HEK293 (cell line): ENCODE measurements around the gene HGFAC.

Experiments used
- CTCF ChIA-PET: fragments of 350-600 bp; formaldehyde crosslinking; extraction: SDS; loops from one replicate; lab custom pipeline; 2021; ENCODE audit warnings: antibody characterized with exemption; lab: Yijun Ruan, JAX
- POLR2A ChIA-PET: fragments of 300-600 bp; formaldehyde crosslinking; extraction: SDS; loops from one replicate; lab custom pipeline; 2020; ENCODE audit warnings: antibody characterized with exemption, inconsistent platforms; lab: Yijun Ruan, JAX
- H3K27ac ChIP-seq: fragments of 200-500 bp; sonication (Bioruptor generic); 2 replicates; pipeline ENCODE4 v1.5.1; 2014; ENCODE audit warnings: low read depth, low read length, control low read depth, inconsistent platforms; ENCODE audit errors: extremely low read depth
- H3K36me3 ChIP-seq, 2 experiments: fragments of 200-500 bp in 1 of 2; sonication (Bioruptor generic) in 1 of 2; 1 replicate in 1 of 2; 2 replicates in 1 of 2; pipeline ENCODE4 v1.5.1; 2014 to 2017; ENCODE audit warnings: inconsistent platforms in 2 of 2, low read length in 2 of 2; ENCODE audit not compliant: control insufficient read depth in 2 of 2, insufficient read depth in 1 of 2
- H3K4me1 ChIP-seq: fragments of 200-500 bp; sonication (Bioruptor generic); 2 replicates; pipeline ENCODE4 v1.5.1; 2014; ENCODE audit warnings: mild to moderate bottlenecking, low read length, inconsistent platforms; ENCODE audit not compliant: control insufficient read depth, insufficient read depth
- H3K4me3 ChIP-seq: 2 replicates; pipeline ENCODE4 v1.5.1; 2011; ENCODE audit warnings: low read depth, mild to moderate bottlenecking, control low read depth, low read length, moderate library complexity
- H3K9me3 ChIP-seq: fragments of 200-500 bp; sonication (Bioruptor generic); 2 replicates; pipeline ENCODE4 v1.5.1; 2014; ENCODE audit warnings: low read depth, low read length, inconsistent platforms; ENCODE audit not compliant: control insufficient read depth, insufficient read depth
- GLI4 ChIP-seq: fragments of 450-650 bp; formaldehyde crosslinking; IDR thresholded peaks from 2 replicates; pipeline ENCODE4 v1.5.1; 2016; ENCODE audit warnings: missing biosample characterization, missing genetic modification characterization
- REPIN1 ChIP-seq: fragments of 450-650 bp; formaldehyde crosslinking; IDR thresholded peaks from 2 replicates; pipeline ENCODE4 v1.5.1; 2017; ENCODE audit warnings: missing biosample characterization, missing genetic modification characterization, low read depth
- ZBTB10 ChIP-seq: fragments of 450-650 bp; formaldehyde crosslinking; IDR thresholded peaks from 2 replicates; pipeline ENCODE4 v1.5.1; 2016; ENCODE audit warnings: missing biosample characterization, missing genetic modification characterization
- ZBTB7A ChIP-seq: fragments of 450-650 bp; formaldehyde crosslinking; IDR thresholded peaks from 2 replicates; pipeline ENCODE4 v1.5.1; 2016; ENCODE audit warnings: low read depth, missing biosample characterization, missing genetic modification characterization
- ZFP3 ChIP-seq: fragments of 450-650 bp; formaldehyde crosslinking; IDR thresholded peaks from 2 replicates; pipeline ENCODE4 v1.5.1; 2016; ENCODE audit warnings: low read depth, missing biosample characterization, missing genetic modification characterization
- ZFP41 ChIP-seq: fragments of 450-650 bp; formaldehyde crosslinking; IDR thresholded peaks from 2 replicates; pipeline ENCODE4 v1.5.1; 2016; ENCODE audit warnings: missing biosample characterization, missing genetic modification characterization, borderline replicate concordance
- ZIC2 ChIP-seq: fragments of 450-650 bp; formaldehyde crosslinking; IDR thresholded peaks from 2 replicates; pipeline ENCODE4 v1.5.1; 2016; ENCODE audit warnings: missing biosample characterization, missing genetic modification characterization
- ZNF10 ChIP-seq: fragments of 450-650 bp; formaldehyde crosslinking; IDR thresholded peaks from 2 replicates; pipeline ENCODE4 v1.5.1; 2017; ENCODE audit warnings: missing biosample characterization, missing genetic modification characterization
- ZNF138 ChIP-seq: fragments of 450-650 bp; formaldehyde crosslinking; IDR thresholded peaks from 2 replicates; pipeline ENCODE4 v1.5.1; 2016; ENCODE audit warnings: missing biosample characterization, missing genetic modification characterization, borderline replicate concordance
- ZNF24 ChIP-seq: fragments of 450-650 bp; formaldehyde crosslinking; IDR thresholded peaks from 2 replicates; pipeline ENCODE4 v1.5.1; 2016; ENCODE audit warnings: missing biosample characterization, missing genetic modification characterization
- ZNF324 ChIP-seq: fragments of 450-650 bp; formaldehyde crosslinking; IDR thresholded peaks from 2 replicates; pipeline ENCODE4 v1.5.1; 2016; ENCODE audit warnings: missing biosample characterization, missing genetic modification characterization
- ZNF341 ChIP-seq: fragments of 450-650 bp; formaldehyde crosslinking; IDR thresholded peaks from 2 replicates; pipeline ENCODE4; 2016; ENCODE audit warnings: low read depth, missing biosample characterization, missing genetic modification characterization
- ZNF501 ChIP-seq: fragments of 450-650 bp; formaldehyde crosslinking; IDR thresholded peaks from 2 replicates; pipeline ENCODE4 v1.5.1; 2016; ENCODE audit warnings: missing biosample characterization, missing genetic modification characterization
- ZNF544 ChIP-seq: fragments of 450-650 bp; formaldehyde crosslinking; IDR thresholded peaks from 2 replicates; pipeline ENCODE4 v1.5.0; 2017; ENCODE audit warnings: missing biosample characterization, missing genetic modification characterization
- ZNF600 ChIP-seq: fragments of 450-650 bp; formaldehyde crosslinking; IDR thresholded peaks from 2 replicates; pipeline ENCODE4 v1.5.1; 2016; ENCODE audit warnings: missing biosample characterization, missing genetic modification characterization
- ZNF658 ChIP-seq: fragments of 450-650 bp; formaldehyde crosslinking; IDR thresholded peaks from 2 replicates; pipeline ENCODE4; 2016; ENCODE audit warnings: missing biosample characterization, missing genetic modification characterization
- ZNF792 ChIP-seq: fragments of 450-650 bp; formaldehyde crosslinking; IDR thresholded peaks from 2 replicates; pipeline ENCODE4 v1.5.1; 2016; ENCODE audit warnings: missing biosample characterization, missing genetic modification characterization
- ZSCAN16 ChIP-seq: fragments of 450-650 bp; formaldehyde crosslinking; IDR thresholded peaks from 2 replicates; pipeline ENCODE4 v1.5.1; 2016; ENCODE audit warnings: missing biosample characterization, missing genetic modification characterization
- ZXDB ChIP-seq: fragments of 450-650 bp; formaldehyde crosslinking; IDR thresholded peaks from 2 replicates; pipeline ENCODE4 v1.5.1; 2016; ENCODE audit warnings: missing biosample characterization, missing genetic modification characterization
- TF ChIP-seq, protein P1 (sequence below): fragments of 450-650 bp; formaldehyde crosslinking; IDR thresholded peaks from 2 replicates; pipeline ENCODE4 v1.5.1; 2016; ENCODE audit warnings: missing biosample characterization, missing genetic modification characterization

The HGFAC gene

DNA sequence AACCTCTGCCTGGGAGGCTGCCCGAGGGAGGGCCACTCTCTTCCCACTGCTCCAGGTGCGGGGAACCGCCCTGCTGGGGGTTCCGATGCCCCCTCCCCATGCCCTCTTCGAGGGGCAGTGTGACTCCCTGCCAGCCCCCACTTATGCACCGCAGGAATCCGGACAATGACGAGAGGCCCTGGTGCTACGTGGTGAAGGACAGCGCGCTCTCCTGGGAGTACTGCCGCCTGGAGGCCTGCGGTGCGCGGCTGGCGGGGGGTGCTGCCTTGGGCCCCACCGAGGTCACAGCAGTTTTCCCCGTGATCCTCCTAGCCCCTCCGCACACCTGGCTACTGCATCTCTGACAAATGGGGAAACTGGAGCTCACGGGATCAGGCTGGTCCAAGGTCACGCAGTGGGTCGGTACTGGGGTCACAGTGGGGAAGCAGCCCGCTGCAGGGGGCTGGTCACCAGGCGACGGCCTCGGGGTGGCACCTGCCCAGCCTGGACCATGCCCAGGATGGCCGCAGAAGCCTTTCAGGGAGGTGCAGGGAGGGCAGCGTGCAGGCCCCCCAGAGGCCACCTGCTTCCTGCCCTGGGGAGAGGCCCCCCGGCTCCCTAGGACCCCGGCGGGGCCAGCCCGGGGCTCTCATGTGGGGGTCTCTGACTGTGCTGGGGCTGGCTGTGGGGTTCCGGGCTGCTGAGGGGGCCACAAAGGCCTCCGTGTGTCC, 3.5 kb downstream of the HGFAC start:
- ChIA-PET POLR2A (no interaction called here), CTCF (interaction anchor here (0.7 to 1.6 kb wide), 2 partner anchors 43 to 362 kb away, joined by 3 to 5 read pairs; no protein-coding TSS in a partner anchor)
- Histone ChIP-seq H3K27ac (no peak overlapping the region), H3K4me1 (no peaks in the 10 kb centered on the region), H3K4me3 (no peak overlapping the region), H3K36me3 (no peaks in the 10 kb centered on the region), H3K9me3 (no peaks in the 10 kb centered on the region)
- TF ChIP-seq ZIC2 (tag by site-specific recombination) = peak; percentile 85
- TF ChIP-seq ZNF600 (tag by site-specific recombination) = no peak

GRCh38 chr4:3445829-3446545, 4.2 kb downstream of the HGFAC start:
- H3K27ac ChIP-seq = no peak overlapping the region
- H3K36me3 ChIP-seq = no peaks in the 10 kb centered on the region
- no peaks in the 10 kb centered on the region for H3K9me3 ChIP-seq
- TF ChIP-seq ZBTB10 (0 out of 2 replicates have a peak, but pooled peaks have one; percentile 29), ZNF792 (tag by site-specific recombination) (no peak), ZFP3 (tag by site-specific recombination) (no peak)
- H3K4me1 ChIP-seq = no peaks in the 10 kb centered on the region
- ChIA-PET POLR2A (no interaction called here), CTCF (no interaction called here)
- no peak overlapping the region for H3K4me3 ChIP-seq

DNA sequence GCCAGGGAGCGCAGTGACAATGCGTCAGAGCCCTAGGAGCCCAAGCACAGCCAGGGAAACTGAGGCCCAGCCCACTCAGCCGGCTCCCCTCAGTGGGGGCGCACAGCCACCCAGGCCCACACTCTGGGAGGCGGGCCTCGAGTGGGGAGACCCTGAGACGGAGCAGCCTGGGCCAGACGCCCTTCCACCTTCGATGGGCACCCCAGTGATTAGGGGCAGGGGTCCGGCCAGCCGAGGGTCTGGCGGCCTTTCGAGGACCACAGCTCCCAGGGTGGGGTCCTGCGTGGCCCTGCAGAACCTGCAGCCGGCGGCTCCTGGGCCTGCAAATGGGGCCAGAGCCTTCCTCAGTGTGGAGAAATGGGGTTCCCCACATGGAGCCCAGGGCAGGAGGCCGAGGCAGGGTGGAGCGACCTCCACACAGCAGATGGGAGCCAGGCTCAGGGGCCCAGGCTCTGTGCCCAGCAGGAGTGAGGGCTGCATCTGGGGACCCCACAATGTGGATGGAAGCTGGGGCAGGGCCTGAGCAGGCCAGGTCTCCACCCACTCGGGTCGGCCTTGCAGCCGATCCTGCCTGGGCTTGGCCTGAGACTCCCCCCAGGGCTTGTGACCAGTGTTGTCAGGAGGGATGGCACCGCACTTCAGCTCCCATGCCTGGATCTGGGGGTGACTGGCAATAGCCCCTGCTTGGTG, 5.0 kb downstream of the HGFAC start:
- Histone ChIP-seq H3K4me3 (no peak overlapping the region), H3K36me3 (no peaks in the 10 kb centered on the region), H3K9me3 (no peaks in the 10 kb centered on the region), H3K27ac (no peak overlapping the region), H3K4me1 (no peaks in the 10 kb centered on the region)
- TF ChIP-seq, protein P1, sequence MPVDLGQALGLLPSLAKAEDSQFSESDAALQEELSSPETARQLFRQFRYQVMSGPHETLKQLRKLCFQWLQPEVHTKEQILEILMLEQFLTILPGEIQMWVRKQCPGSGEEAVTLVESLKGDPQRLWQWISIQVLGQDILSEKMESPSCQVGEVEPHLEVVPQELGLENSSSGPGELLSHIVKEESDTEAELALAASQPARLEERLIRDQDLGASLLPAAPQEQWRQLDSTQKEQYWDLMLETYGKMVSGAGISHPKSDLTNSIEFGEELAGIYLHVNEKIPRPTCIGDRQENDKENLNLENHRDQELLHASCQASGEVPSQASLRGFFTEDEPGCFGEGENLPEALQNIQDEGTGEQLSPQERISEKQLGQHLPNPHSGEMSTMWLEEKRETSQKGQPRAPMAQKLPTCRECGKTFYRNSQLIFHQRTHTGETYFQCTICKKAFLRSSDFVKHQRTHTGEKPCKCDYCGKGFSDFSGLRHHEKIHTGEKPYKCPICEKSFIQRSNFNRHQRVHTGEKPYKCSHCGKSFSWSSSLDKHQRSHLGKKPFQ (tag by site-specific recombination) = no peak
- TF ChIP-seq ZXDB (tag by site-specific recombination) = no peak
- CTCF ChIA-PET = interaction anchor here (0.7 kb wide), 1 partner anchor 340 kb away, joined by 4 read pairs; no protein-coding TSS in a partner anchor
- POLR2A ChIA-PET = no interaction called here

GRCh38 chr4:3447431-3448395, 5.9 kb downstream of the HGFAC start:
- H3K27ac ChIP-seq = no peak overlapping the region
- no peaks in the 10 kb centered on the region for H3K9me3 ChIP-seq
- ChIA-PET POLR2A (no interaction called here), CTCF (interaction anchor here (0.7 to 0.9 kb wide), 2 partner anchors 254 to 341 kb away, joined by 4 read pairs; no protein-coding TSS in a partner anchor)
- H3K4me1 ChIP-seq = no peaks in the 10 kb centered on the region
- no peak overlapping the region for H3K4me3 ChIP-seq
- no peaks in the 10 kb centered on the region for H3K36me3 ChIP-seq
- TF ChIP-seq ZSCAN16 (tag by site-specific recombination) (no peak), ZNF10 (no peak), ZBTB7A (tag by site-specific recombination) (no peak), REPIN1 (tag by site-specific recombination) (no peak), ZNF792 (tag by site-specific recombination) (no peak), GLI4 (tag by site-specific recombination) (no peak), ZNF324 (tag by site-specific recombination) (no peak), ZNF24 (tag by site-specific recombination) (no peak), ZNF501 (tag by site-specific recombination) (no peak), ZNF658 (tag by site-specific recombination) (no peak), ZFP41 (tag by site-specific recombination) (no peak), ZNF138 (no peak), ZNF341 (no peak), ZNF544 (tag by site-specific recombination) (no peak), ZNF600 (tag by site-specific recombination) (no peak)
